ENCODE data around the gene PPID. TPM values are rescaled to one million over a fixed set of nuclear protein-coding genes. Genes with fewer than 3 reads are reported as not detected.

The PPID gene
- total and polyA plus RNA-seq, 2 of the 13 experiments (the other 11 are each of a cell fraction or from before 2014, with no cell fraction given), result 15.4 to 63.4 TPM

DNA sequence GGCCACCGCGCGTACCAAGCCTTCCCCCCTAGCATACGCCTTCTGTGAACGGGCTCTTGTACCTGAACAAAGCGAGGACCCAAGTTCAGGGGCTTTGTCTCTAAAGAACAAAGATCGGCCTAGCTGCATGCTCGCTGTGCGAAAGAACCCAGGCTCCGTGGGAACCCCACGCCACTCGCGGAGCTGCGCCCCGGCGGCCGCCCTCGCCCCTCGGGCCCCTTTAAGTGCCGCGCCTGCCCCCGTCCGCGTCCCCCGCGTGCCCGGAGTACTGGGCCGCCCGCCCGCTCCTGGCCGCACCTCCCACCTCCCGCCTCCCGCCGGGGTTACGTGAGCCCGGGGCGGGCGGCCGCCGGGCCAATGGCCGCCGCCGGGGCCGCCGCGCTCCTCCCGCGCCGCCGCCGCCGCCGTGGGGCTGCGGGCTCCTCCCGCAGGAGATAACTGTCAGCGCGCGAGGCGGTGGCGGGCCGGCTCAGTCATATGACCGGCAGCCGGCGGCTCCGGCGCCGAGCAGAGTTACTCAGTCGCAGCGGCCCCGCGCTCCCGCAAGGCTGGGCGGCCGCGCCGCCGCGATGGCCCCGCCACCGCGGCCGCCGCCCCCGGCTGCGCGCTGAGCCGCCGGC is 45.5 kb upstream of the PPID start, which contains the start of gene FNIP2 (continued):
- TF ChIP-seq, protein P1, sequence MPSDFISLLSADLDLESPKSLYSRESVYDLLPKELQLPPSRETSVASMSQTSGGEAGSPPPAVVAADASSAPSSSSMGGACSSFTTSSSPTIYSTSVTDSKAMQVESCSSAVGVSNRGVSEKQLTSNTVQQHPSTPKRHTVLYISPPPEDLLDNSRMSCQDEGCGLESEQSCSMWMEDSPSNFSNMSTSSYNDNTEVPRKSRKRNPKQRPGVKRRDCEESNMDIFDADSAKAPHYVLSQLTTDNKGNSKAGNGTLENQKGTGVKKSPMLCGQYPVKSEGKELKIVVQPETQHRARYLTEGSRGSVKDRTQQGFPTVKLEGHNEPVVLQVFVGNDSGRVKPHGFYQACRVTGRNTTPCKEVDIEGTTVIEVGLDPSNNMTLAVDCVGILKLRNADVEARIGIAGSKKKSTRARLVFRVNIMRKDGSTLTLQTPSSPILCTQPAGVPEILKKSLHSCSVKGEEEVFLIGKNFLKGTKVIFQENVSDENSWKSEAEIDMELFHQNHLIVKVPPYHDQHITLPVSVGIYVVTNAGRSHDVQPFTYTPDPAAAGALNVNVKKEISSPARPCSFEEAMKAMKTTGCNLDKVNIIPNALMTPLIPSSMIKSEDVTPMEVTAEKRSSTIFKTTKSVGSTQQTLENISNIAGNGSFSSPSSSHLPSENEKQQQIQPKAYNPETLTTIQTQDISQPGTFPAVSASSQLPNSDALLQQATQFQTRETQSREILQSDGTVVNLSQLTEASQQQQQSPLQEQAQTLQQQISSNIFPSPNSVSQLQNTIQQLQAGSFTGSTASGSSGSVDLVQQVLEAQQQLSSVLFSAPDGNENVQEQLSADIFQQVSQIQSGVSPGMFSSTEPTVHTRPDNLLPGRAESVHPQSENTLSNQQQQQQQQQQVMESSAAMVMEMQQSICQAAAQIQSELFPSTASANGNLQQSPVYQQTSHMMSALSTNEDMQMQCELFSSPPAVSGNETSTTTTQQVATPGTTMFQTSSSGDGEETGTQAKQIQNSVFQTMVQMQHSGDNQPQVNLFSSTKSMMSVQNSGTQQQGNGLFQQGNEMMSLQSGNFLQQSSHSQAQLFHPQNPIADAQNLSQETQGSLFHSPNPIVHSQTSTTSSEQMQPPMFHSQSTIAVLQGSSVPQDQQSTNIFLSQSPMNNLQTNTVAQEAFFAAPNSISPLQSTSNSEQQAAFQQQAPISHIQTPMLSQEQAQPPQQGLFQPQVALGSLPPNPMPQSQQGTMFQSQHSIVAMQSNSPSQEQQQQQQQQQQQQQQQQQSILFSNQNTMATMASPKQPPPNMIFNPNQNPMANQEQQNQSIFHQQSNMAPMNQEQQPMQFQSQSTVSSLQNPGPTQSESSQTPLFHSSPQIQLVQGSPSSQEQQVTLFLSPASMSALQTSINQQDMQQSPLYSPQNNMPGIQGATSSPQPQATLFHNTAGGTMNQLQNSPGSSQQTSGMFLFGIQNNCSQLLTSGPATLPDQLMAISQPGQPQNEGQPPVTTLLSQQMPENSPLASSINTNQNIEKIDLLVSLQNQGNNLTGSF (CRISPR knock-in tag; IDR thresholded peaks at IDR 0.05), result no peak
- TF ChIP-seq ZNF782 (CRISPR knock-in tag; IDR thresholded peaks at IDR 0.05; ENCODE audit: borderline replicate concordance), result no peak
- no peak for TF ChIP-seq SNAI1 (CRISPR knock-in tag; IDR thresholded peaks at IDR 0.05; ENCODE audit: borderline replicate concordance)
- peak; percentile 69; the same call in 1 of the 2 replicates for TF ChIP-seq ZNF124 (CRISPR knock-in tag; IDR thresholded peaks at IDR 0.05)
- no peak for TF ChIP-seq CREB1 (IDR thresholded peaks at IDR 0.05)
- no peak for TF ChIP-seq CREB1 (CRISPR knock-in tag; IDR thresholded peaks at IDR 0.05)
- no peak for TF ChIP-seq MEIS1 (CRISPR knock-in tag; IDR thresholded peaks at IDR 0.05; ENCODE audit: borderline replicate concordance)
- TF ChIP-seq NCOR1 (IDR thresholded peaks at IDR 0.05; ENCODE audit: borderline replicate concordance, low read length), result no peak
- TF ChIP-seq BCL6 (CRISPR knock-in tag; IDR thresholded peaks at IDR 0.05), result peak; percentile 54
- no peak for TF ChIP-seq TSC22D2 (CRISPR knock-in tag; IDR thresholded peaks at IDR 0.05; ENCODE audit: borderline replicate concordance)
- TF ChIP-seq ZNF367 (CRISPR knock-in tag; IDR thresholded peaks at IDR 0.05; ENCODE audit: borderline replicate concordance), result no peak
- TF ChIP-seq, protein P2, sequence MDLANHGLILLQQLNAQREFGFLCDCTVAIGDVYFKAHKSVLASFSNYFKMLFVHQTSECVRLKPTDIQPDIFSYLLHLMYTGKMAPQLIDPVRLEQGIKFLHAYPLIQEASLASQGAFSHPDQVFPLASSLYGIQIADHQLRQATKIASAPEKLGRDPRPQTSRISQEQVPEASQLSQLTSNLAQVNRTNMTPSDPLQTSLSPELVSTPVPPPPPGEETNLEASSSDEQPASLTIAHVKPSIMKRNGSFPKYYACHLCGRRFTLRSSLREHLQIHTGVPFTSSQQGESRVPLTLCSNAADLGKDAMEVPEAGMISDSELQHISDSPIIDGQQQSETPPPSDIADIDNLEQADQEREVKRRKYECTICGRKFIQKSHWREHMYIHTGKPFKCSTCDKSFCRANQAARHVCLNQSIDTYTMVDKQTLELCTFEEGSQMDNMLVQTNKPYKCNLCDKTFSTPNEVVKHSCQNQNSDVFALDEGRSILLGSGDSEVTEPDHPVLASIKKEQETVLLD (CRISPR knock-in tag; IDR thresholded peaks at IDR 0.05; ENCODE audit: low read depth), result peak; percentile 62; the same call in 1 of the 2 replicates
- no peak for TF ChIP-seq KAT7 (CRISPR knock-in tag; IDR thresholded peaks at IDR 0.05; ENCODE audit: borderline replicate concordance)
- TF ChIP-seq, protein P3, sequence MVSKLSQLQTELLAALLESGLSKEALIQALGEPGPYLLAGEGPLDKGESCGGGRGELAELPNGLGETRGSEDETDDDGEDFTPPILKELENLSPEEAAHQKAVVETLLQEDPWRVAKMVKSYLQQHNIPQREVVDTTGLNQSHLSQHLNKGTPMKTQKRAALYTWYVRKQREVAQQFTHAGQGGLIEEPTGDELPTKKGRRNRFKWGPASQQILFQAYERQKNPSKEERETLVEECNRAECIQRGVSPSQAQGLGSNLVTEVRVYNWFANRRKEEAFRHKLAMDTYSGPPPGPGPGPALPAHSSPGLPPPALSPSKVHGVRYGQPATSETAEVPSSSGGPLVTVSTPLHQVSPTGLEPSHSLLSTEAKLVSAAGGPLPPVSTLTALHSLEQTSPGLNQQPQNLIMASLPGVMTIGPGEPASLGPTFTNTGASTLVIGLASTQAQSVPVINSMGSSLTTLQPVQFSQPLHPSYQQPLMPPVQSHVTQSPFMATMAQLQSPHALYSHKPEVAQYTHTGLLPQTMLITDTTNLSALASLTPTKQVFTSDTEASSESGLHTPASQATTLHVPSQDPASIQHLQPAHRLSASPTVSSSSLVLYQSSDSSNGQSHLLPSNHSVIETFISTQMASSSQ (IDR thresholded peaks at IDR 0.05; ENCODE audit: low read depth), result no peak
- TF ChIP-seq, protein P3 (CRISPR knock-in tag; IDR thresholded peaks at IDR 0.05; ENCODE audit: borderline replicate concordance), result no peak
- TF ChIP-seq GABPB1 (CRISPR knock-in tag; IDR thresholded peaks at IDR 0.05), result peak; percentile 53; the same call in 1 of the 2 replicates
- no peak for TF ChIP-seq IKZF1 (IDR thresholded peaks at IDR 0.05)
- TF ChIP-seq SMAD9 (CRISPR knock-in tag; IDR thresholded peaks at IDR 0.05), result no peak
- no peak for TF ChIP-seq ZNF572 (CRISPR knock-in tag; IDR thresholded peaks at IDR 0.05)

Data from HepG2 (cell line).